ENCODE results near the gene GJD3.

DNA sequence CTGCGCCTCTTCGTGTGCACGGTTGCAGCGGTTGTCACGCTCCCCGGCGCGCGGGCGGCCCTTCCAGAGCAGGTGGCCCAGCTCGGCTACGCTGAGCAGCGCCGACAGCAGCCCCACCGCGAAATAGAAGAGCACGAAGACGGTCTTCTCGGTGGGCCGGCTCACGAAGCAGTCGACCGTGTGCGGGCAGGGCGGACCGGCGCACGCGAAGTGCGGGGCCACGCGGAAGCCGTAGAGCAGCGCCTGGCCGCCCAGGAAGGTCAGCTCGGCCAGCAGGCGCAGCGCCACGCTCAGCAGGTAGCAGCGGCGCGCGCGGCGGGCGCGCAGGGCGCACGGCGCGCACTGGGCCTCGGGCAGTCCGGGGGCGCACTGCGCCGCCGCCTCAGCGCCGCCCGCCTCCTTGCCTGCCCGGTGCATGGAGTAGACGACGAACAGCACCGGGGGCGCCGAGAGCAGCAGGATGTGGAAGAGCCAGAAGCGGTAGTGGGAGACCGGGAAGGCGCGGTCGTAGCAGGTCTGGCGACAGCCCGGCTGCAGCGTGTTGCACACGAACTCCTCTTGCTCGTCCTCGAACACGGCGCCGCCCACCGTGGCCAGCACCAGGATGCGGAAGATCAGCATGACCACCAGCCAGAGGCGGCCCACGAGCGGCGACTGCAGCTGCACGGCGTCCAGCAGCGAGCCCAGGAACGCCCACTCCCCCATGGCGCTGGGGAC, 1.3 kb downstream of the GJD3 start:
- TF ChIP-seq, protein P1, sequence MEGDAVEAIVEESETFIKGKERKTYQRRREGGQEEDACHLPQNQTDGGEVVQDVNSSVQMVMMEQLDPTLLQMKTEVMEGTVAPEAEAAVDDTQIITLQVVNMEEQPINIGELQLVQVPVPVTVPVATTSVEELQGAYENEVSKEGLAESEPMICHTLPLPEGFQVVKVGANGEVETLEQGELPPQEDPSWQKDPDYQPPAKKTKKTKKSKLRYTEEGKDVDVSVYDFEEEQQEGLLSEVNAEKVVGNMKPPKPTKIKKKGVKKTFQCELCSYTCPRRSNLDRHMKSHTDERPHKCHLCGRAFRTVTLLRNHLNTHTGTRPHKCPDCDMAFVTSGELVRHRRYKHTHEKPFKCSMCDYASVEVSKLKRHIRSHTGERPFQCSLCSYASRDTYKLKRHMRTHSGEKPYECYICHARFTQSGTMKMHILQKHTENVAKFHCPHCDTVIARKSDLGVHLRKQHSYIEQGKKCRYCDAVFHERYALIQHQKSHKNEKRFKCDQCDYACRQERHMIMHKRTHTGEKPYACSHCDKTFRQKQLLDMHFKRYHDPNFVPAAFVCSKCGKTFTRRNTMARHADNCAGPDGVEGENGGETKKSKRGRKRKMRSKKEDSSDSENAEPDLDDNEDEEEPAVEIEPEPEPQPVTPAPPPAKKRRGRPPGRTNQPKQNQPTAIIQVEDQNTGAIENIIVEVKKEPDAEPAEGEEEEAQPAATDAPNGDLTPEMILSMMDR (IDR thresholded peaks at IDR 0.05), result no peak
- no peak for TF ChIP-seq POLR2A (IDR thresholded peaks at IDR 0.05)

All from tibial nerve (tissue), 3 donors.